GM21529 (cell line): ENCODE data around the gene CPLANE2.
"Not testable (repeated sequence)": the region's sequence is repeated elsewhere in the genome, so short reads cannot be mapped to it uniquely, and the experiment has no call there.

Experiments used
- ATAC-seq: cut with Tn5 transposase; IDR thresholded peaks from one replicate; pipeline ENCODE4 v1.9.1; 2021; ENCODE audit not compliant: unreplicated experiment

The CPLANE2 gene

DNA sequence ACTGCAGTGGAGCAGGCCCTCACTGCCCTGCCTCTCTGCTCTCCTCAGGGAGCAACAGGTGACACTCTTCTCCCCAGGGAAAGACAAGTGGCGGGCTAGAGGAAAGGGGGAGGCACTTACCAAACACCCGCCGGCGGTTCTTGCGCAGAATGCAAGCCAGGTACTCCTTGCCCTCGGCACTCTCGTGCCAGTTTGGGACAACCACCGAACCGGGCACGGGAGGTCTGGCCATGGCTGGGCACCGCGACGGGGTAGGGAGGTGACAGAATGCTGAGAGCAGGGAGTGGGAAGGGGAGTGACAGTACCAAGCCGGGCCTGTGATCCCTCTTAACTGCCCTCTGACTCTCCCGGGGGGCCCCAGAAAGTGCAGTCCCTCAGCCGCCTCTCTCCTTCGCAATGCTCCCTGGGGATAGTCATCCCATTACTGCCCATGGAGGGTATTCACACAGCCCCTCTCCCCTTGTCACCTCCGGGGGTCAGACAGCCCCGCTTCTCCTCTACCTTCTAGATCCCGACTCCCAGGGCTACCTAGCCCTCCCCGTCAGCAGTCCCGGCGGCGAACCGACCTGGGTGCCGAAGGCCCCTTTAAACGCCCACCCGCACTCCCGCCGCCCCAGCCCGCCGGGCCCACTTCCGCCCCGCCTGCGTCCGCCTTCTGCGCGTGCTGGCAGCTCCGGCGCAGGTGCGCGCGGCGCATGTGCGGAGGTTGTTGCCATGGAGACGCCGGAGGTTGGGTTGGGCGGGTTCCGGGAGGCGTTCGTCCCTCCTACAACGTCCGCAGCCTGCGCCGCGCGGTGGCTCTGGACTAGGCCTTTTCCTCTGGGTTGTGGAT is at the start of gene CPLANE2:
TSS of gene CPLANE2 (minus strand) at position 673 of the 832 bp plus-strand sequence. CDS start at position 232, 441 bp downstream.
- peak; percentile 84 for ATAC-seq

DNA sequence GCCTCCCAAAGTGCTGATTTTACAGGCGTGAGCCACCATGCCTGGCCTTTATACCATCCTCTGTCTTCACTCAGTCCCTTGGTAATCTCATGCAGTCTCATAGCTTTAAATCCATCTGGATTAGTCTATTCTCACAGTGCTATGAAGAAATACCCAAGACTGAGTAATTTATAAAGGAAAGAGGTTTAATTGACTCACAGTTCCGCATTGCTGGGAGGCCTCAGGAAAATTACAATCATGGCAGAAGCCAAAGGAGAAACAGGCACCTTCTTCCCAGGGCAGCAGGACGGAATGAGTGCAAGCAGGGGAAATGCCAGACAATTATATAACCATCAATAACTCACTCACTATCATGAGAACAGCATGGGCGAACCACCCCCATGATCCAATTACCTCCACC is 49.1 kb upstream of the CPLANE2 start:
- ATAC-seq: no peak

DNA sequence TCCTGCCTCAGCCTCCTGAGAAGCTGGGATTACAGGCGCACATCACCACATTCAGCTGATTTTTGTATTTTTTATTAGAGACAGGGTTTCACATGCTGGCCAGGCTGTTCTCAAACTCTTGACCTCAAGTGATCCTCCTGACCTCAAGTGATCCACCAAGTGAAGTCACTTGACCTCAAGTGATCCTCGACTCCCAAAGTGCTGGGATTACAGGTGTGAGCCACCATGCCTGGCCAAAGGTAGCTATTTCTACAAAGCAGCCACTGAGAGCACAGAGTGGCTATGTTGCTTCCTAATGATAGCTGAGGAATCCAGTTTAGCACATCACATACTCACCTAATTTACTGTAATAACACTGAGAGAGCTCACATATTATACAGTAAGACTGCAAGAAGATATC is 44.8 kb upstream of the CPLANE2 start:
- ATAC-seq: no peak

GRCh38 chr1:16279186-16279585 is 42.2 kb upstream of the CPLANE2 start:
- ATAC-seq: no peak

DNA sequence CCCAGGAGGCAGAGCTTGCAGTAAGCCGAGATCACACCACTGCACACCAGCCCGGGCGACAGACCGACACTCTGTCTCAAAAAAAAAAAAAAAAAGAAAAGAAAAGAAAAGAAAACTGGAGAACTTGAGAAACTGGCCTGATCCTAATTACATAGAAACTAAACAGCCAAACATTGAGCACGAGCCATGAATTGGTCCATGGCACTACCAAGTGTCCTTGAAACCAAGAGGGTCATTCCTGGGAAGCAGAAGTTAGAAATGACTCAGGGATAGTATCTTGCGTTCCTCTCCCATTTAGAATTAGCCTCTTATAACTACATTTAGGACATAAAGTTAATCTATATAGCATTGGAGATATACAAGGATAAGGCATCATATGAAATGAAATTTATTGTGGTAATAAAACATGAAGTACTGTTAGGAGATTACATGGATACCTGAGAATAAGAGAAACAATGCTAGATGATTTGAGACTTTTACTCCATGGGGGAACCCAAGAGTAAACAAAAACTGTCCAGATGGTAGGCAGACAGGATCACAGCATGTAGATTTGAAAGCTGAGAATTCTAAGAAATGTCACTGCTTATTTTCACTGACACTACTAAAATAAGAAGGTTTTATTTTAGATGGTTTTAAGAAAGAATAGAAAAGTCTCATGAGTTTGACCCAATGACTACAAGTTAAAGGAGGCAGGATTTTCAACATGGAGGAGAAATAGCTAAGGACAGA is 39.5 kb upstream of the CPLANE2 start:
- ATAC-seq: no peak

DNA sequence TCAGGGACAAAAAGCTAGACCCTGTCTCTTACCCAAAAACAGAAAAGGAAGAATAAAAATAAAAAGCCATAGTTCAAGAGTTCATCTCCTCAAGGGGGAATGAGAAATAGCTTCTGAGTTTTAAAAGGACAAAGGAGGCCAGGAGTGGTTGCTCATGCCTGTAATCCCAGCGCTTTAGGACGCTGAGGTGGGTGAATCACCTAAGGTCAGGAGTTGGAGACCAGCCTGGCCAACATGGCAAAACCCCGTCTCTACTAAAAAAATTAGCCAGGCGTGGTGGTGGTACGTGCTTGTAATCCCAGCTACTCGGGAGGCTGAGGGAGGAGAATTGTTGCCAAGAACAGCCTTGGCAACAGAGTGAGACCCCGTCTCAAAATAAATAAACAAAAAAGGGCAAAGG is 38.6 kb upstream of the CPLANE2 start:
- ATAC-seq: no peak

DNA sequence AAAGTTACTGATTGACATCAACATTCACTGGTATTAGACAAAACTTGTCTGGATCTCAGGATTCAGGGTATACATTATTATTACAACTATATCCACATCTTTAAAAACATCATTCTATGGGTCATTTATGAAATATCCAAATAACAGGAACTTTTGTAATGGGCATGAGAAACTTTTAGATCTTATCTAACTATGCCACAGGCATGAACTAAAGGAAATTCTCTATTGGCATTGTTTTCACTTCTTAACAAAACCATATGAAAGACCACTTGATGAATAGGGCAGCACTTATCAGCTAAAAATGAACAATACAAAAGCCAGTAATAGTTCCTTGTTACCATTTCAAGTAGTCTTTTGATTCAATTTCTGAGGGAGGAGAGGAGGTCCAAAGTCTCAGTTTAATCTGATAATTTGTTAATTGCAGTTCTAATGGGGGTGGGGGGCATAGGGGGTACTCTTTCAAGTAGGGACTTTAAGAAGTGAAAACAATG is 30.8 kb upstream of the CPLANE2 start:
- no peak for ATAC-seq

DNA sequence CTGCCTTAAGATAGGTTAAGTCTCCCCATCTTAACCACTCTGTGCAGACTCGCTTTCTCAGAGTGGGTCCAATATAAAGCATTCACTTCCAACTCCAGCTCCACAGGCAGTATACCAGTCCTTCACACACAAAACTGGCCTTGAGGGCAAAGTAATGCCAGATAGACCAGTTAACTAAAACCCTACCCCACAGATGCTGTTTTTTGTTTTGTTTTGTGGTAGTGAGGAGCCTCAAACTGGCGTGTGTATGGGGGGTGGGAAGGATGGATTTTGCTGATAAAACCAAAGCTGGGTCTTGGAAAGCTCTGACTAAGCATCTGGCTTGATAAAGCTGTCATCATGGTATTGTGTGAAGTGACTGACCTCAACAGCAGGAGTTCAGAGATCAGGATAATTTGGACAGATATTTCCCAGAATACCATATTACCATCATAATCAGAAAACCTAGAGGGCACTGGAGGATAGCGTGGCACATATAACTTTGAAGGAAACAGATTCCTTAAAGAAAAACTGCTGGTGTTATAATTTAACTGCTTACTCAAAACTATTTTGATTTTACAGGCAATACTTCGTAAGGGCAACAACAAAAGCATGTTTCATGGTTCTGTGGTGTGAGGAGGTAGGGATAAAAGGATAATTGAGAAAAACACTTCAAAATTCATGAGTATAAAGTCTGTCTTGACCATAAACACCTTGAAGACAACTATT is 29.6 kb upstream of the CPLANE2 start:
- ATAC-seq: no peak

DNA sequence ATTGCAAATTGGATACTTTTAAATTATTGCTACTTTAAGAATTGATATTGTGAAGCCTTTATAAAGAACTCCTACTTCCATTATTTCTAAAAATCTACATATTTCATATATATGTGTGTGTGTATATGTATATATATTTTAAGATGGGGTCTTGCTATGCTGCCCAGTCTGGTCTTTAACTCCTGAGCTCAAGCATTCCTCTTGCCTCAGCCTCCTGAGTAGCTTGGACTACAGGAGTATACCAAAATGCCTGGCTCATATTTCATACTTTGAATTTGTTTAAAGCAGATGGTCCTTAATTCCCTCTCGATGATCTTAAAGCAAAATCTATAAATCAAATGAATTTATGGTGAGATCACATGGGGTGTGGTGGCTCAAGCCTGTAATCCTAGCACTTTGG is 25.1 kb upstream of the CPLANE2 start:
- ATAC-seq: no peak

GRCh38 chr1:16260814-16261213 is 23.8 kb upstream of the CPLANE2 start:
- no peak for ATAC-seq

DNA sequence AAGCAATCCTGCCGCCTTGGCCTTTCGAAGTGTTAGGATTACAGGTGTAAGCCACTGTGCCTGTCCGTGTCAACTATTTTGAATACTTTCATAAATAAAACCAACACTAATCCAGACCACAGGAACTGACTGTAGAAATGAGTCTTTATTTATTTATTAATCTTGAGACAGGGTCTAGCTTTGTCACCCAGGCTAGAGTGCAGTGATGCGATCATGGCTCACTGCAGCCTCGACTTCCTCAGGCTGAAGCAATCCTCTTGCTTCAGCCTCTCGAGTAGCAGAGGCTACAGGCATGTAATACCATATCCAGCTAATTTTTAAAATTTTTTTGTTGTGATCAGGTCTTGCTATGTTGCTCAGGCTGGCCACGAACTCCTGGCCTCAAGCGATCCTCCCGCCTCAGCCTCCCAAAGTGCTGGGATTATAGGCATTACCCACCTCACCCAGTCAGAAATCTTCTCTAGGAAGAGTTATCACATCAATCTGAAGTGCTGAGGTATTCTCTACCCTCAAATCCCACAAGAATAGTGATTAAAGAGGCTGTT is 21.7 kb upstream of the CPLANE2 start:
- no peak for ATAC-seq

DNA sequence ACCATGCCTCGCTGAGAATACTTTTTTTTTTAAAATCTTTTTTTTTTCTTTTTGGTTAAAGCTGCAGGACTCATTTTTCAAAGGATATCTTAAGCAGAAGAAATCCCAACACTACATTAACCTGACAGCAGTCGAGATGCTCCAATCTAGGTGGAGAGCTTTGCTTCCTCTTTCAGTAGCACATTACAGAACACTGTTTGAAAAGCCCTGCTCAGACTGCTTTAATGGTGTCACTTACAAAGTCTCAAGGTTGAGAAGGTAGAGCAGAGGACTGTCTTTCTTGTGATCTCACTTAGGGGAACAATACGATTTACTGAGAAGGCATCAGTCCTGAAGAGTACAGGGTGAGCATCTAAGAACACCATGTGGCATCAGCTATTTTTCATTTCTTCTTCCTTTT is 21.0 kb upstream of the CPLANE2 start:
- no peak for ATAC-seq

DNA sequence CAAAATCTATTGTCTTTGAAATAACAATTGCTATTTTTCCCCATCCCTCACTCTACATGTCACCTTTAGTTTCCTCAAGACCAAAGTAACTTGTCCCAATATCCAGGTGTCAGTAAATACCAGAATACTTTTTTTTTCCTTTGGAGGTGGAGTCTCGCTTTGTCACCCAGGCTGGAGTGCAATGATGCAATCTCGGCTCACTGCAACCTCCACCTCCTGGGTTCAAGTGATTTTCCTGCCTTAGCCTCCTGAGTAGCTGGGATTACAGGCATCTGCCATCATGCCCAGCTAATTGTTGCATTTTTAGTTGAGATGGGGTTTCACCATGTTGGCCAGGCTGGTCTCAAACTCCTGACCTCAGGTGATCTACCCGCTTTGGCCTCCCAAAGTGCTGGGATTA is 20.6 kb upstream of the CPLANE2 start:
- not testable (repeated sequence) for ATAC-seq

DNA sequence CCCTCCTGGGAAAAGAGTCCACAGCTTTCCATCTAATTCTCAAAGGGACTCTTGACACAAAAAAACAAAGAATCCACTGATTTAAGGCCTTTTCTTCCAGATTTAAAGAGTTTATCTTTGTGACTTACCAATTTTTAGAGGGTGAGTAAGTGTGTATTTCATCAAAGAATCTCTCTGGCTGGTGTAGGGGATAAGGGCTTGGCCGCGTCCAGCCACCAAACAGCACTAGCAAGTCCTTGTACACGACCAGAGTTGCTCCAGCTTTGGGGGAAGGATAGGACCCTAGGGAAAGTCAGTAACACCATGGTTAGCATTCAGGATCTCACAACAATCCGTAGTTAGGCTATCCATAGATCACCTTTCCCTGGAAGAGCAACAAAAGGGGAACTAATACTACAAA is 19.5 kb upstream of the CPLANE2 start:
- ATAC-seq: no peak

DNA sequence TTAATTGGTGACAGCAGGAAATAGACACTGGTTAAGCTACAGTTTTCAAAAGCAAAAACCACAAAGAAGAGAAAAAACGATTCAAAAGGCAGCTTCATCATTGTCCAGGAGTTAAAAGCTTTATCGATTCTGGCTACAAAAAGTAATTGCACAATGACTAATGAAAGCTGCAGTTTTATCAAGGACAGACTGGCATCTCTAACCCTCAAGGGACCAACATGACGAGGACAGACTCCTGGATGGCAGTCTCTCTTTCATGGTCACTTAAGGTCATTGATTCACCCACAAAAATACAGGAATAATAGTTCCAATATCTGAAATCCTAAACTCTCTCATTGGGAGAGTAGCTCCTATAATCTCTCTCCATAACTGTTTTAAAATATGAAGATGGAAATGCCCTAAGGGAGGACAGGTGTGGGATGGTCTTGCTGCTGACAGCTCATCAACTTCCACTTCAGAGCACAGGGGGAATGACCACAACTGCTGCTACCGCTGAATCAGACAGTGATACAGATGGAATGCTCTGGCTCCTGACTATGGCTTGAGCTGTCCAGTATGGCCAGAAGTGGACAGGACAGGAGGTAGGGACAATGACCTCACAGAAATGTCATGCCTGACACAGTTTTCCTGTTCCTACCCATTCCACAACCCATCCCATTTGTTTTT is 17.4 kb upstream of the CPLANE2 start:
- ATAC-seq: no peak

GRCh38 chr1:16253332-16253922 is 16.4 kb upstream of the CPLANE2 start:
- ATAC-seq: no peak

DNA sequence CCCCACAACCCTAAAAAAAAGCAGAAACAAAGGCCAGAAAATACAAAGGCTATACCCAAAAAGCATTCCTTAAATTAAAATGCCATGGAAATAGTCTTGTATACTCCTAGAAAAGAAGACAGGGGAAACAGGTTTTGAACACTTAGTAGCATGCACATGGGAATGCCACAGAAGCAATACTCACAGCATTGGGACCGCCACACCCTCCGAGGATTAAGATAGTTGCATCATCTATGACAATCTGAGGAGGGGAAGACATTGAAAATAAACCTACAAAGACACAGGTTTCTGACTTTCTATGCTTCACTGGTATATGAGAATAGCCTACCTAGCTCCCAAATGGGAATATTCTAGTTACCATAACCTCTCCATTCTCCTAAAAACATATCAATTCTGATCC is 15.9 kb upstream of the CPLANE2 start:
- ATAC-seq: no peak

DNA sequence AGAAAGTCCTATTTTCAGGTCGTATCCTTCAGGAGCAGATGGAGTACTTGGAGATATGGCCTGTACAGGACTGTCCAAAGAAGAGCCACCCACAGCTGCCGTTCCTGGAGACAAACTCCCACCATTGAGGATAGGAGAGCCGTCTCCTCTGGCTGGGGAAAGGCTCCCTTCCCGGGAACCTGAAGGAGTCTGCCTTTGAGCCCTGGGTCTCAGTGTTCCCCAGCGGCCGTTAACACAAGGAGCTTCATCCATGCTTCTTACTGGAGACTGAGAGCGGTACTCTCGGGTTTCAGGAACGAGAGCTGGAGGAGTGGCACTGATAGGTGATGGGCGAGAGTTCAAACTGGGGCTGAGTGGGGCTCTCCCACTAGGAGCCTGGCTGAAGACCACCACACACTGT is 14.4 kb upstream of the CPLANE2 start:
- ATAC-seq: no peak

GRCh38 chr1:16250524-16251251 is 13.7 kb upstream of the CPLANE2 start:
- no peak for ATAC-seq
